ENCODE data around the gene RABGAP1L.
"Not testable (repeated sequence)": the region's sequence is repeated elsewhere in the genome, so short reads cannot be mapped to it uniquely, and the experiment has no call there.

The RABGAP1L gene

GRCh38 chr1:174301295-174302077 lies 142.2 kb downstream of the RABGAP1L start:
- DNase-seq (ENCODE audit: low spot score) = no peak

GRCh38 chr1:174308604-174309003 lies 149.3 kb downstream of the RABGAP1L start:
- DNase-seq (ENCODE audit: low spot score) = no peak

GRCh38 chr1:174309490-174309889 lies 150.2 kb downstream of the RABGAP1L start:
- no peak for DNase-seq (ENCODE audit: low spot score)

GRCh38 chr1:174314433-174314832 lies 155.1 kb downstream of the RABGAP1L start:
- DNase-seq (ENCODE audit: low spot score) = no peak

DNA sequence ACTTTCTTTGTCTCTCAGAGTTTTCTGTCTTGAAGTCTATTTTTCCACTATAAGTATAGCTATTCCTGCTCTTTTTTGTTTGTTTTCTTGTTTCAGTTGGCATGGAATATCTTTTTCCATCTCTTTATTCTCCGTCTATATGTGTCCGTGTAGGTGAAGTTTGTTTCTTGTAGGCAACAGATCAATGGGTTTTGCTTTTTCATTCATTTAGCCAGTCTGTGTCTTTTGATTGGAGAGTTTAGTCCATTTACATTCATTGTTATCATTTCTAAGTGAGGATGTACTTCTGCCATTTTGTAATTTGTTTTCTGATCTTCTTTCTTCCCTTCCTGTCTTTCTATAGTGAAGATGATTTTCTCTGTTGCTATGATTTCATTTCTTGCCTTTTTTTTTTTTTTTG lies 155.9 kb downstream of the RABGAP1L start:
- no peak for DNase-seq (ENCODE audit: low spot score)

- not testable (repeated sequence) for DNase-seq (ENCODE audit: low spot score)
Measured at GRCh38 chr1:174320897-174321296, 161.6 kb downstream of the RABGAP1L start.

- DNase-seq (ENCODE audit: low spot score) = no peak
Measured at GRCh38 chr1:174322202-174322862, 163.0 kb downstream of the RABGAP1L start.

DNA sequence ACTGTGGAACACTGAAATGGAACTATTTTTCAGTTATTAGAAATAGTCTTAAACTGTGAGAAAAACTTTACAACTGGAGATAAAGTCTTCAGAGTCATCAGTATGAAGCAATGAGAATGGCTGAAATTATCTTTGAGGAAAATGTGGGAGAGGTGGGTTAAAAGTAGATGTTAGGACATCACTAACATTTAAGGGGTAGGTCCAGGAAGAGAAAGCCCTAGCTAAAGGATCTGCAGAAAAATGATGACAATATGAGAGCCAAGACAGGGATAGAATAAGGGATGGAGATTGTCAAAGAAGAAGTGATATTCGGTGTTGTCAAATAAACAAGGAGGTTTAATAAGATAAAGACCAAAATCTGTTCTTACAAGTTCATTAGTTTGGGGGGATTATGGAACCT lies 165.2 kb downstream of the RABGAP1L start:
- no peak for DNase-seq (ENCODE audit: low spot score)

DNA sequence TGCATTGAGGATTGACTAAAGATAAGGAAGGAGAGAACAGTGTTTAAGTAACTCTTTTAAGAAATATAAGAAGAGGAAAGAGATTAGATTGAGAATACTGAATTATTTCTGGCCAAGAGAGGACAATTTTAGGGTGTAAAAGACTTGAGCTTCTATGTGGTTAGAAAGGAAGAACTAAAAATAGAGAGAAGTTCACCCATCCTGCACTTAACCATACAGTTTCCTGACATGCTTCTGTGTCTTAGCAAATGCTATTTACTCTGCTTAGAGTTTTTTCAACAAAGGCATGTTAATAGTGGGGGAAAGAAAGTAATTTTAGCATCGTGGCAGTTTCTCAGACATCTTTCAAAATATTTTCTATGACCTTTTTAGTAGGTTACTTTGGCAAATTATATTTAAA lies 165.6 kb downstream of the RABGAP1L start:
- DNase-seq (ENCODE audit: low spot score) = no peak

DNA sequence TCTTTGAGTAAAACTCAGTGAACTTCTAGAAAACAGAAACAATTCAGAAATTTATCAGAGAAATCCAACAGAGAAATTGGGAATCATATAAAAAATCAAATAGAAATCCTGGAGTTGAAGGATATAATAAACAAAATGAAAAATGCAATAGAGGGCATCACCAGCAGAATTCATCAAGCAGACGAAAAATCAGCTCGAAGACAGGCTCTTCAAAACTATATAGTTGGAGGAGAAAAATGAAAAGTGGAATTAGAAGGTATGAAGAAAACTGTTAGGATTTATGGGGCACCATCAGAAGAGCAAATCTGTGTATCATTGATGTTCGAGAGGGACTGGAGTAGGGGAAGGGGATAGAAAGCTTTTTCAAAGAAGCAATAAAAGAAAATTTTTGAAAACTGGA lies 167.0 kb downstream of the RABGAP1L start:
- DNase-seq (ENCODE audit: low spot score) = no peak

DNA sequence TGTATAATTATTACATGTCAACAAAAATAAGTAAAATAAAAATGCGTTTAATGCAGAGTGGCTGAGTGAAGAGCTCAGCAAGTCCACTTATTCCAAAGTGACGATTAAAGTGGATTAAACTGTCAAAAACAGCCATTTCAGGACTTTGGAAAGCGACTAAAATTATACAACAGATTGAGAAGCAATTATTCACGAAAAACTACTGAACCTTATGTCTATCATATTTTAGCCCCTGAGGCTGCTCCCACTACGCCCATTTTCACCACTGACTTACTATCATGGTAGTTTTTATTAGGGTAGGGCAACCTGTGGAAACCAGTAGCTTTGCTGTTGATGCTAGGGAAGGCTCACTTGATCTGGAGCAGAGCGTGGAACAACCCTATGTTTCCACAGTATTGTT lies 174.1 kb downstream of the RABGAP1L start:
- no peak for DNase-seq (ENCODE audit: low spot score)

GRCh38 chr1:174337000-174337681 lies 177.8 kb downstream of the RABGAP1L start:
- no peak for DNase-seq (ENCODE audit: low spot score)

- DNase-seq (ENCODE audit: low spot score) = not testable (repeated sequence)
Measured at GRCh38 chr1:174340404-174340803, 181.1 kb downstream of the RABGAP1L start.

DNA sequence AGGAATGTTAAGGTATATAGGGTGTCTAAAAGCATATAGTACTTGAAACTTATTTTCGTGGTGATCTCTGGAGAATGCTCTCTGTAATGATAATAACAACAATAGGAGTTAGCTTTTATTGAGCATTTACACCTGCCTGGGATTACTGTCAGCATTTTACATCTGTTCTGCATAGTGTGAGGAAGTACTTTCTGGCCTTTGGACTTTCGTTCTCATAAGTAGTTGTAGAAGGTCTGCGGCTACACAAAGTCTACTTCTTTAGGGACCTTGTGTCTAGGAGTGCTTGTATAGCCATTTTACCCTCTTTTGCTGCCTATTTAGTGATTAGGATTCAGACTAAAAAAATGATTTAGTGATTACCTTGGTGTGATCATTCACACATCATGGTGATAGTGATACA lies 184.8 kb downstream of the RABGAP1L start:
- no peak for DNase-seq (ENCODE audit: low spot score)

- no peak for DNase-seq (ENCODE audit: low spot score)
Measured at GRCh38 chr1:174352117-174352516, 192.8 kb downstream of the RABGAP1L start.

GRCh38 chr1:174352883-174353608 lies 193.7 kb downstream of the RABGAP1L start:
- DNase-seq (ENCODE audit: low spot score) = no peak

GRCh38 chr1:174358344-174358743 lies 199.0 kb downstream of the RABGAP1L start:
- no peak for DNase-seq (ENCODE audit: low spot score)

- no peak for DNase-seq (ENCODE audit: low spot score)
Measured at GRCh38 chr1:174358786-174359453, 199.6 kb downstream of the RABGAP1L start.

DNA sequence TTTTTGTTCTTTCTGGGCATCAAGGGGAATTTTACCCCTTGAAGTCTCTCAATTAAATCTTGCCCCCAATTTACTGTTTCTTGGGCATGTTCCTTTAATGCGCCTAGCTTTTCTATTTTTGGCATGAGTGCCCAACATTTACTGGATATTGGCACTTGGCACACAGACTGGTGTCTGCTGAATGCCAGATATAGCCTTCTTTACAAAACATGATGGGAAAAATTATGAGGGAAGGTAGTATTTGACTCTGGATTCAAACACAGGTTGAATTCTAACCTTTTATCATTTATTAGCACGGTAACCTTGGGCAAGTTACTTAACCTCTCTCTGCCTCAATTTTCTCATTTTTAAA lies 200.1 kb downstream of the RABGAP1L start:
- DNase-seq (ENCODE audit: low spot score) = no peak

GRCh38 chr1:174364996-174365736 lies 205.8 kb downstream of the RABGAP1L start:
- DNase-seq (ENCODE audit: low spot score) = no peak

GRCh38 chr1:174366946-174367345 lies 207.6 kb downstream of the RABGAP1L start:
- no peak for DNase-seq (ENCODE audit: low spot score)

All from germinal center (tissue), 1 donor.